GM12878 (cell line): Measurements from ENCODE around the gene TIMM10B. TPM values are rescaled to one million over a fixed set of nuclear protein-coding genes. Genes with fewer than 3 reads are reported as not detected.

ENCODE experiments used
- ATAC-seq: fragments of 200-7000 bp; cut with Tn5 transposase; 3 replicates; pipeline ENCODE4 v1.9.1; 2020; ENCODE audit warnings: mild to moderate bottlenecking, moderate library complexity
- BruUV-seq: library from RNA; stranded (reverse); fragments of 400-500 nt; replicated peaks from 2 replicates; lab custom pipeline; 2021; lab: Mats Ljungman, UMichigan
- CTCF ChIA-PET: fragments of 300-600 bp; sonication (Branson Sonifier 250); formaldehyde crosslinking; extraction: SDS; loops from one replicate; lab custom pipeline; 2021; ENCODE audit warnings: inconsistent platforms; lab: Yijun Ruan, JAX
- POLR2A ChIA-PET: fragments of 350-600 bp; formaldehyde crosslinking; extraction: SDS; loops from one replicate; lab custom pipeline; 2021; ENCODE audit warnings: inconsistent platforms; lab: Charles Lee
- RAD21 ChIA-PET: fragments of 300-600 bp; sonication (Branson Sonifier 250); formaldehyde crosslinking; loops from one replicate; lab custom pipeline; 2023; ENCODE audit warnings: antibody characterized with exemption; ENCODE audit not compliant: unreplicated experiment; lab: Charles Lee
- SMC1A ChIA-PET: fragments of 300-600 bp; sonication (Branson Sonifier 250); formaldehyde crosslinking; loops from one replicate; lab custom pipeline; 2023; ENCODE audit not compliant: unreplicated experiment, uncharacterized antibody; lab: Charles Lee
- DNase-seq: peaks from one replicate; pipeline ENCODE4 v3.0.0-alpha.2; 2011; ENCODE audit warnings: low read depth, low spot score
- FAIRE-seq: peaks from 3 replicates; lab custom pipeline; 2011; peaks lifted over from hg19 to GRCh38; lab: Jason Lieb, UNC
- H2AFZ ChIP-seq: 2 replicates; pipeline ENCODE4 v1.6.0; 2011; ENCODE audit warnings: low read depth, low read length, control low read depth; ENCODE audit not compliant: control insufficient read depth
- H3K27ac ChIP-seq: 2 replicates; pipeline ENCODE4 v1.5.1; 2011; ENCODE audit warnings: control low read depth; ENCODE audit not compliant: control insufficient read depth, insufficient read depth
- H3K27me3 ChIP-seq, 2 experiments: replicated peaks in 1 of 2; 2 replicates each; pipeline versions ENCODE4 v1.6.0 to v1.6.1; 2011; ENCODE audit warnings: low read length in 1 of 2; ENCODE audit not compliant: control insufficient read depth in 2 of 2, insufficient read depth in 2 of 2
- H3K36me3 ChIP-seq, 2 experiments: 2 replicates each; pipeline ENCODE4 v1.5.1; 2011; ENCODE audit warnings: low read length in 1 of 2; ENCODE audit not compliant: control insufficient read depth in 2 of 2, insufficient read depth in 2 of 2
- H3K4me1 ChIP-seq: 2 replicates; pipeline ENCODE4 v1.6.1; 2011; ENCODE audit warnings: mild to moderate bottlenecking, low read length, moderate library complexity, mixed read lengths; ENCODE audit not compliant: control insufficient read depth, insufficient read depth
- H3K4me2 ChIP-seq: 2 replicates; pipeline ENCODE4 v1.6.0; 2011; ENCODE audit warnings: control low read depth; ENCODE audit not compliant: control insufficient read depth, insufficient read depth
- H3K4me3 ChIP-seq: fragments of 200-600 bp; sonication (generic); 2 replicates; pipeline ENCODE4 v1.5.1; 2016
- H3K79me2 ChIP-seq: 2 replicates; pipeline ENCODE4 v1.6.0; 2011; ENCODE audit warnings: low read length; ENCODE audit not compliant: control insufficient read depth, insufficient read depth
- H3K9ac ChIP-seq: 2 replicates; pipeline ENCODE4 v1.8.0; 2011; ENCODE audit warnings: low read length, control low read depth, mixed read lengths; ENCODE audit not compliant: control insufficient read depth, insufficient read depth
- H3K9me3 ChIP-seq: replicated peaks from 3 replicates; pipeline ENCODE4 v1.5.1; 2011; ENCODE audit warnings: mild to moderate bottlenecking, low read length; ENCODE audit not compliant: control insufficient read depth, insufficient read depth
- H4K20me1 ChIP-seq: 2 replicates; pipeline ENCODE4 v1.6.0; 2011; ENCODE audit not compliant: control insufficient read depth, insufficient read depth
- BMI1 ChIP-seq: fragments of 450-650 bp; IDR thresholded peaks from 2 replicates; pipeline ENCODE4 v1.6.1; 2016; ENCODE audit warnings: mild to moderate bottlenecking, moderate library complexity, borderline replicate concordance
- CBX3 ChIP-seq: fragments of 200-600 bp; sonication (generic); IDR thresholded peaks from 2 replicates; pipeline ENCODE4 v1.6.1; 2016; ENCODE audit warnings: low read depth, borderline replicate concordance
- CEBPB ChIP-seq, 2 experiments: fragments of 150-350 bp in 1 of 2; IDR thresholded peaks; 2 replicates each; pipeline ENCODE4 v1.6.1; 2012 to 2014; ENCODE audit warnings: low read depth in 2 of 2, low read length in 2 of 2, borderline replicate concordance in 1 of 2, inconsistent platforms in 1 of 2
- GATAD2B ChIP-seq: fragments of 450-650 bp; conservative IDR thresholded peaks from 2 replicates; pipeline ENCODE4 v1.6.1; 2017; ENCODE audit warnings: low read depth, mild to moderate bottlenecking, moderate library complexity
- IKZF1 ChIP-seq: fragments of 450-650 bp; conservative IDR thresholded peaks from 2 replicates; pipeline ENCODE4 v1.6.1; 2017; ENCODE audit warnings: antibody characterized with exemption, mild to moderate bottlenecking
- IKZF2 ChIP-seq, 2 experiments: fragments of 450-650 bp; IDR thresholded peaks; 2 replicates each; pipeline ENCODE4 v1.6.1; 2017; ENCODE audit warnings: mild to moderate bottlenecking in 2 of 2, moderate library complexity in 2 of 2
- MEF2B ChIP-seq: fragments of 450-650 bp; IDR thresholded peaks from 2 replicates; pipeline ENCODE4 v1.6.1; 2018; ENCODE audit warnings: mild to moderate bottlenecking, moderate library complexity; ENCODE audit not compliant: partially characterized antibody, poor library complexity, severe bottlenecking
- MXI1 ChIP-seq: fragments of 150-350 bp; IDR thresholded peaks from 2 replicates; pipeline ENCODE4 v1.6.1; 2011; ENCODE audit warnings: low read depth, mild to moderate bottlenecking, inconsistent platforms, low read length, improper control_type of control experiment
- MYC ChIP-seq: IDR thresholded peaks from 2 replicates; pipeline ENCODE4 v1.6.1; 2011; ENCODE audit warnings: mild to moderate bottlenecking, low read length, moderate library complexity, inconsistent platforms; ENCODE audit not compliant: insufficient read depth, insufficient replicate concordance, insufficient read length, severe bottlenecking
- POLR2A ChIP-seq: IDR thresholded peaks from 2 replicates; pipeline ENCODE4 v1.6.1; 2011; ENCODE audit warnings: low read depth, mild to moderate bottlenecking, low read length
- RUNX3 ChIP-seq: IDR thresholded peaks from 2 replicates; pipeline ENCODE4 v1.6.1; 2012; ENCODE audit warnings: low read length, inconsistent platforms
- SMARCA5 ChIP-seq: fragments of 450-650 bp; IDR thresholded peaks from 2 replicates; pipeline ENCODE4 v1.6.1; 2017; ENCODE audit warnings: mild to moderate bottlenecking
- SREBF2 ChIP-seq: IDR thresholded peaks from 2 replicates; pipeline ENCODE4 v1.6.1; 2012; ENCODE audit warnings: mild to moderate bottlenecking, low read length
- ZZZ3 ChIP-seq: IDR thresholded peaks from 2 replicates; pipeline ENCODE4 v1.6.1; 2011; ENCODE audit warnings: low read depth; ENCODE audit not compliant: control insufficient read depth, insufficient read length
- WGBS: methylation state at CpG from one replicate; pipeline ENCODE4 v1.1.6; 2016; ENCODE audit warnings: low lambda C conversion rate; ENCODE audit not compliant: insufficient replicate concordance, insufficient coverage; ENCODE audit errors: missing lambda C conversion rate; 5-methylcytosine and 5-hydroxymethylcytosine counted together
- in situ Hi-C: fragments of 300-500 bp; cut with MboI; formaldehyde crosslinking; loops from 9 replicates; pipeline ENCODE4 v1.14.3; 2018; ENCODE audit warnings: mixed read lengths
- intact Hi-C: fragments of 100-400 bp; cut with micrococcal nuclease; formaldehyde crosslinking; loops from one replicate; pipeline ENCODE4 v1.14.2; 2022; ENCODE audit not compliant: unreplicated experiment
- polyA plus RNA-seq, 11 experiments: library from polyadenylated mRNA; depleted of rRNA in 4 of 11; unstranded in 6 of 11; stranded (reverse) in 5 of 11; fragments of >200 nt; fragmentation: Nextera tagmentation in 4 of 11; fragmentation: Illumina TruSeq in 1 of 11; extraction: Ambion mirVana in 4 of 11; extraction: Trizol in 1 of 11; gene quantifications; 1 replicate in 1 of 11; 2 replicates in 10 of 11; pipeline versions ENCODE4 v1.2.1 to v1.2.3, GENCODE V29; 2011 to 2016; ENCODE audit warnings: inconsistent platforms in 2 of 11, missing spikeins in 2 of 11, low read depth in 1 of 11
- total RNA-seq, 4 experiments: library from RNA; depleted of rRNA in 3 of 4; stranded (reverse); fragments of >200 nt in 3 of 4; fragmentation: Illumina TruSeq in 1 of 4; extraction: Trizol in 1 of 4; gene quantifications; 2 replicates each; pipeline versions ENCODE4 v1.2.1 to v1.2.3, GENCODE V29; 2013 to 2021
- TF ChIP-seq, protein P1 (sequence below): IDR thresholded peaks from 2 replicates; pipeline ENCODE4 v1.6.1; 2011; ENCODE audit warnings: mild to moderate bottlenecking, low read depth, low read length, moderate library complexity; ENCODE audit not compliant: insufficient replicate concordance
- TF ChIP-seq, protein P2 (sequence below): fragments of 450-650 bp; conservative IDR thresholded peaks from 2 replicates; pipeline ENCODE4 v1.6.1; 2017; ENCODE audit warnings: mild to moderate bottlenecking, moderate library complexity
- TF ChIP-seq, protein P3 (sequence below): fragments of 450-650 bp; IDR thresholded peaks from 2 replicates; pipeline ENCODE4 v1.6.1; 2018; ENCODE audit warnings: borderline replicate concordance, mild to moderate bottlenecking; ENCODE audit not compliant: partially characterized antibody

The TIMM10B gene
- total and polyA plus RNA-seq, 10 of the 15 experiments (the other 5 are each of a cell fraction or from before 2014, with no cell fraction given): 30.3 to 126 (median 53.1) TPM

DNA sequence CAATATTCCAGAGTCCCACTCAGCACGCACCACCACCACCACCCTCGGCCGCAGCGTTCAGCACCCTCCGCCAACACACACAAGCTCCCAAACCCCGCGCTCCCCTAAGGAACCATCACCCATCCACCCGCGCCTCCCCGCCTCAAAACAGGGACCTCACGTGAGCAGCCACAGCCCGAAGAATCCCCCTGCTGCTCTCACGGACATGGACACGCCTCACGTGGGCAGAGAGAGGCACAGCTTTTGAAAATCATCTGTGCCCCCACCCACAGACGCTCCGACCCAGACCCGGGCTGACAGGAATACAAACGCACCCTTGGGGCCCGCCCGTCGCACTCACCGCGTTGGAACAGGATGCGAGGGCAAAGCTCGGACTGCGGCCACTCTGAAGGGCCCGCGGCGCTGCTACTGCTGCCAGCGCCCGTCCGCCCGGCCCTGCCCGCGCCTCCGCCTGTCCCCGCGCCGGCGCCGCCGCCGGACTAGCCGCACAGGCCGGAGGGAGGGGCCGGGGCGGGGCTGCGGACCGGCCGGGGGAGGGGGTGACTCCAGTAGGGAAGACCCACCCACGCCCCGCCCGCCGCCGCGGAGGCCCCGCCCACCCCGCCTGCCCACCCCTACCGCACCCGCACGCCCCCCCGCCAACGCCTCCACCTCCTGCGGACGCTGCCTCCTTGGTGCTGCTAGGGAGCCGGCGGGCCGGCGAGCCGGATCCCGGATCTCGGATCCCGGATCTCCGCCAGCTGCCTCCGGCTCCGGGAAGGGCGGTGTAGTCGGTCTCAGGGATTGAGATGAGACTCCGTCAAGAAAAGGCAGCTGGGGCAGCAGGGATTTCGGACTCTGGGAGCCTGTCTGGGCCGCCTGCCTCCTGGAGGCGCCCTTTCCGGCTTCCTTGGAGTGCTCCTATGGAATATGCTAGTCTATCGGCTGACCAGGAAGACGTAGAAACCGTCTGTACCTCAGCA, 7.6 kb upstream of the TIMM10B start, which contains the start of gene TRIM3:
Gene TRIM3, minus strand, starts transcription at position 491 of the 962 bp plus-strand sequence. CDS start 8,246 bp downstream, outside the sequence.
- FAIRE-seq: no peak
- POLR2A ChIA-PET: interaction anchor here (0.8 to 1.3 kb wide), 4 partner anchors 11 to 84 kb away, joined by 3 to 4 read pairs (median 3); partner anchors contain the start of gene SMPD1
- RAD21 ChIA-PET: no interaction called here
- ATAC-seq: peak; percentile 85
- H3K36me3 ChIP-seq: peaks cover 1 to 9% of the 10 kb centered on the region in 2 experiments; a peak in 2 of 4 replicates
- no TSS peak for BruUV-seq
- H3K4me2 ChIP-seq: peak within 1 kb of the TSS; percentile 95
- CTCF ChIA-PET: interaction anchor here (0.6 to 2.1 kb wide), 2 partner anchors 32 to 94 kb away, joined by 3 to 8 read pairs; no protein-coding TSS in a partner anchor
- no peak for DNase-seq
- peak within 1 kb of the TSS; percentile 64 for H3K9ac ChIP-seq
- intact Hi-C loops: loop anchor here (5.0 kb wide), 1 partner anchor 71 kb away; no protein-coding TSS in a partner anchor
- in situ Hi-C loops: no loop called here
- no peaks in the 10 kb centered on the region for H3K27me3 ChIP-seq
- no peaks in the 10 kb centered on the region for H4K20me1 ChIP-seq
- SMC1A ChIA-PET: interaction anchor here (0.5 to 2.4 kb wide), 5 partner anchors 10 to 95 kb away, joined by 3 to 8 read pairs (median 5); no protein-coding TSS in a partner anchor
- H3K4me1 ChIP-seq: peaks cover 15% of the 10 kb centered on the region
- peak within 1 kb of the TSS; percentile 90 for H2AFZ ChIP-seq
- no peaks in the 10 kb centered on the region for H3K9me3 ChIP-seq
- H3K79me2 ChIP-seq: no peaks in the 10 kb centered on the region
- peak within 1 kb of the TSS; percentile 75 for H3K4me3 ChIP-seq
- no peak within 1 kb of the TSS for H3K27ac ChIP-seq
- WGBS: under 1% methylated on average over 73 of the region's 87 CpGs
- 0 out of 2 replicates have a peak, but pooled peaks have one; percentile 29 for TF ChIP-seq SMARCA5
- TF ChIP-seq, protein P1, sequence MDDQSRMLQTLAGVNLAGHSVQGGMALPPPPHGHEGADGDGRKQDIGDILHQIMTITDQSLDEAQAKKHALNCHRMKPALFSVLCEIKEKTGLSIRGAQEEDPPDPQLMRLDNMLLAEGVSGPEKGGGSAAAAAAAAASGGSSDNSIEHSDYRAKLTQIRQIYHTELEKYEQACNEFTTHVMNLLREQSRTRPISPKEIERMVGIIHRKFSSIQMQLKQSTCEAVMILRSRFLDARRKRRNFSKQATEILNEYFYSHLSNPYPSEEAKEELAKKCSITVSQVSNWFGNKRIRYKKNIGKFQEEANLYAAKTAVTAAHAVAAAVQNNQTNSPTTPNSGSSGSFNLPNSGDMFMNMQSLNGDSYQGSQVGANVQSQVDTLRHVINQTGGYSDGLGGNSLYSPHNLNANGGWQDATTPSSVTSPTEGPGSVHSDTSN: no peak
- peak in 1 of 2 experiments; percentile 30; a peak in 1 of 4 replicates for TF ChIP-seq IKZF2 (IDR thresholded peaks at IDR 0.05)
- TF ChIP-seq, protein P2, sequence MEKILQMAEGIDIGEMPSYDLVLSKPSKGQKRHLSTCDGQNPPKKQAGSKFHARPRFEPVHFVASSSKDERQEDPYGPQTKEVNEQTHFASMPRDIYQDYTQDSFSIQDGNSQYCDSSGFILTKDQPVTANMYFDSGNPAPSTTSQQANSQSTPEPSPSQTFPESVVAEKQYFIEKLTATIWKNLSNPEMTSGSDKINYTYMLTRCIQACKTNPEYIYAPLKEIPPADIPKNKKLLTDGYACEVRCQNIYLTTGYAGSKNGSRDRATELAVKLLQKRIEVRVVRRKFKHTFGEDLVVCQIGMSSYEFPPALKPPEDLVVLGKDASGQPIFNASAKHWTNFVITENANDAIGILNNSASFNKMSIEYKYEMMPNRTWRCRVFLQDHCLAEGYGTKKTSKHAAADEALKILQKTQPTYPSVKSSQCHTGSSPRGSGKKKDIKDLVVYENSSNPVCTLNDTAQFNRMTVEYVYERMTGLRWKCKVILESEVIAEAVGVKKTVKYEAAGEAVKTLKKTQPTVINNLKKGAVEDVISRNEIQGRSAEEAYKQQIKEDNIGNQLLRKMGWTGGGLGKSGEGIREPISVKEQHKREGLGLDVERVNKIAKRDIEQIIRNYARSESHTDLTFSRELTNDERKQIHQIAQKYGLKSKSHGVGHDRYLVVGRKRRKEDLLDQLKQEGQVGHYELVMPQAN: 0 out of 2 replicates have a peak, but pooled peaks have one; percentile 58
- no peak for TF ChIP-seq CEBPB (IDR thresholded peaks at IDR 0.05; ENCODE audit: borderline replicate concordance in 1 of 2, low read depth in 2 of 2, low read length in 2 of 2)
- TF ChIP-seq RUNX3: 0 out of 2 replicates have a peak, but pooled peaks have one; percentile 8
- no peak for TF ChIP-seq MXI1
- peak; percentile 72 for TF ChIP-seq POLR2A
- no peak for TF ChIP-seq BMI1
- TF ChIP-seq SREBF2: no peak
- peak; percentile 37 for TF ChIP-seq IKZF1
- TF ChIP-seq MEF2B: no peak
- TF ChIP-seq MYC: no peak
- TF ChIP-seq GATAD2B: peak; percentile 57
- TF ChIP-seq ZZZ3: no peak
- TF ChIP-seq CBX3: no peak
- TF ChIP-seq, protein P3, sequence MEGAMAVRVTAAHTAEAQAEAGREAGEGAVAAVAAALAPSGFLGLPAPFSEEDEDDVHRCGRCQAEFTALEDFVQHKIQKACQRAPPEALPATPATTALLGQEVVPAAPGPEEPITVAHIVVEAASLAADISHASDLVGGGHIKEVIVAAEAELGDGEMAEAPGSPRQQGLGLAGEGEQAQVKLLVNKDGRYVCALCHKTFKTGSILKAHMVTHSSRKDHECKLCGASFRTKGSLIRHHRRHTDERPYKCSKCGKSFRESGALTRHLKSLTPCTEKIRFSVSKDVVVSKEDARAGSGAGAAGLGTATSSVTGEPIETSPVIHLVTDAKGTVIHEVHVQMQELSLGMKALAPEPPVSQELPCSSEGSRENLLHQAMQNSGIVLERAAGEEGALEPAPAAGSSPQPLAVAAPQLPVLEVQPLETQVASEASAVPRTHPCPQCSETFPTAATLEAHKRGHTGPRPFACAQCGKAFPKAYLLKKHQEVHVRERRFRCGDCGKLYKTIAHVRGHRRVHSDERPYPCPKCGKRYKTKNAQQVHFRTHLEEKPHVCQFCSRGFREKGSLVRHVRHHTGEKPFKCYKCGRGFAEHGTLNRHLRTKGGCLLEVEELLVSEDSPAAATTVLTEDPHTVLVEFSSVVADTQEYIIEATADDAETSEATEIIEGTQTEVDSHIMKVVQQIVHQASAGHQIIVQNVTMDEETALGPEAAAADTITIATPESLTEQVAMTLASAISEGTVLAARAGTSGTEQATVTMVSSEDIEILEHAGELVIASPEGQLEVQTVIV: no peak
